Smooth muscle cell (in vitro differentiated cells): ENCODE measurements around the gene TSHZ2. TPM values are rescaled to one million over a fixed set of nuclear protein-coding genes. Genes with fewer than 3 reads are reported as not detected.

ENCODE experiments used
- DNase-seq: peaks from one replicate; lab custom pipeline; 2025; ENCODE audit not compliant: unreplicated experiment; lab: John Stamatoyannopoulos, UW
- H2AFZ ChIP-seq: fragments of 200-600 bp; sonication (generic); 2 replicates; pipeline ENCODE4 v1.6.0; 2016; ENCODE audit warnings: antibody characterized with exemption, low read depth, mild to moderate bottlenecking
- H3F3A ChIP-seq: fragments of 200-600 bp; sonication (generic); 2 replicates; pipeline ENCODE4 v1.6.0; 2017; ENCODE audit warnings: antibody characterized with exemption, low read depth
- H3K27ac ChIP-seq: fragments of 200-600 bp; sonication (generic); 2 replicates; pipeline ENCODE4 v1.5.1; 2016; ENCODE audit warnings: low read depth, mild to moderate bottlenecking
- H3K27me3 ChIP-seq: fragments of 200-600 bp; sonication (generic); 2 replicates; pipeline ENCODE4 v1.6.1; 2016; ENCODE audit warnings: low read depth, mild to moderate bottlenecking
- H3K36me3 ChIP-seq: fragments of 200-600 bp; sonication (generic); 2 replicates; pipeline ENCODE4 v1.5.1; 2016; ENCODE audit warnings: low read depth
- H3K4me1 ChIP-seq: fragments of 200-600 bp; sonication (generic); 2 replicates; pipeline ENCODE4 v1.5.1; 2016; ENCODE audit warnings: low read depth
- H3K4me2 ChIP-seq: fragments of 200-600 bp; sonication (generic); 2 replicates; pipeline ENCODE4 v1.6.0; 2016; ENCODE audit warnings: mild to moderate bottlenecking
- H3K4me3 ChIP-seq: fragments of 200-600 bp; sonication (generic); 2 replicates; pipeline ENCODE4 v1.5.1; 2016; ENCODE audit warnings: mild to moderate bottlenecking
- H3K79me2 ChIP-seq: fragments of 200-600 bp; sonication (generic); 2 replicates; pipeline ENCODE4 v1.6.0; 2016; ENCODE audit warnings: low read depth, mild to moderate bottlenecking
- H3K9ac ChIP-seq: fragments of 200-600 bp; sonication (generic); 2 replicates; pipeline ENCODE4 v1.6.0; 2016; ENCODE audit warnings: low read depth
- H3K9me3 ChIP-seq: fragments of 200-600 bp; sonication (generic); replicated peaks from 2 replicates; pipeline ENCODE4 v1.5.1; 2016; ENCODE audit warnings: low read depth
- H4K20me1 ChIP-seq: fragments of 200-600 bp; sonication (generic); 2 replicates; pipeline ENCODE4 v1.6.0; 2016; ENCODE audit warnings: low read depth
- CTCF ChIP-seq: fragments of 200-600 bp; sonication (generic); IDR thresholded peaks from 2 replicates; pipeline ENCODE4 v1.5.1; 2017; ENCODE audit warnings: borderline replicate concordance, mild to moderate bottlenecking, antibody characterized with exemption; ENCODE audit not compliant: insufficient read depth, poor library complexity, severe bottlenecking
- WGBS: methylation state at CpG from one replicate; pipeline ENCODE4 v1.1.7; 2016; ENCODE audit warnings: low lambda C conversion rate; 5-methylcytosine and 5-hydroxymethylcytosine counted together
- polyA plus RNA-seq: library from polyadenylated mRNA; unstranded; fragments of >200 nt; fragmentation: Nextera tagmentation; extraction: Ambion mirVana; gene quantifications from 2 replicates; pipeline ENCODE4 v1.2.1, GENCODE V29; 2016
- small RNA-seq: library from RNA; depleted of rRNA; stranded (forward); fragments of <200 nt; gene quantifications from one replicate; pipeline ENCODE3, GENCODE V24; 2014
- total RNA-seq: library from RNA; depleted of rRNA; stranded (reverse); fragments of >200 nt; gene quantifications from 2 replicates; pipeline ENCODE4 v1.2.3, GENCODE V29; 2014

TSHZ2 gene
- total and polyA plus RNA-seq, 2 experiments from 2014 or later, result 4.8 to 6.6 TPM

GRCh38 chr20:53539516-53539915 lies 567.4 kb downstream of the TSHZ2 start:
- H3K4me1 ChIP-seq, result no peaks in the 10 kb centered on the region
- no peak overlapping the region for H3K27ac ChIP-seq
- no peaks in the 10 kb centered on the region for H4K20me1 ChIP-seq
- 58% methylated on average over 4 of the region's 4 CpGs for WGBS
- no peaks in the 10 kb centered on the region for H3K9me3 ChIP-seq
- no peak overlapping the region for H2AFZ ChIP-seq
- no peak for DNase-seq
- H3K4me2 ChIP-seq, result no peak overlapping the region
- no peaks in the 10 kb centered on the region for H3K79me2 ChIP-seq
- H3K9ac ChIP-seq, result no peak overlapping the region
- H3K4me3 ChIP-seq, result no peak overlapping the region
- no peaks in the 10 kb centered on the region for H3K36me3 ChIP-seq
- TF ChIP-seq CTCF, result no peak
- no peaks in the 10 kb centered on the region for H3F3A ChIP-seq
- no peaks in the 10 kb centered on the region for H3K27me3 ChIP-seq

Small RNA genes within 50 kb of the gene (small RNA-seq; reads per million reads assigned to genes)
- not detected for gene RF00019
